Ramos (cell line): ENCODE measurements around the gene DOK6.

Experiments used
- in situ Hi-C: fragments of 300-500 bp; cut with MboI; formaldehyde crosslinking; loops from one replicate; pipeline ENCODE4 v1.14.3; 2022; ENCODE audit warnings: low sequenced_read_pairs; ENCODE audit not compliant: unreplicated experiment

Gene DOK6

GRCh38 chr18:69883781-69884180, 483.1 kb downstream of the DOK6 start:
- in situ Hi-C loops, result no loop called here

GRCh38 chr18:69885355-69885754, 484.7 kb downstream of the DOK6 start:
- in situ Hi-C loops, result no loop called here

GRCh38 chr18:69885841-69886531, 485.3 kb downstream of the DOK6 start:
- in situ Hi-C loops, result no loop called here

- in situ Hi-C loops, result no loop called here
These were observed 486.6 kb downstream of the DOK6 start for GRCh38 chr18:69887256-69887655.

- in situ Hi-C loops, result no loop called here
These were observed 488.3 kb downstream of the DOK6 start for GRCh38 chr18:69889009-69889408.

GRCh38 chr18:69890558-69890957, 489.9 kb downstream of the DOK6 start:
- in situ Hi-C loops, result no loop called here

- in situ Hi-C loops, result no loop called here
These were observed 493.8 kb downstream of the DOK6 start for GRCh38 chr18:69894467-69894866.

- in situ Hi-C loops, result no loop called here
These were observed 494.7 kb downstream of the DOK6 start for GRCh38 chr18:69895066-69896047.

- in situ Hi-C loops, result no loop called here
These were observed 496.9 kb downstream of the DOK6 start for GRCh38 chr18:69897397-69898108.

- in situ Hi-C loops, result no loop called here
These were observed 497.7 kb downstream of the DOK6 start for GRCh38 chr18:69898241-69898861.
